MCF 10A (cell line): ENCODE data around the gene HNRNPH2. TPM values are rescaled to one million over a fixed set of nuclear protein-coding genes. Genes with fewer than 3 reads are reported as not detected.
A peak's percentile ranks its signal among the peaks of the same experiment; 100 is the strongest.

Source experiments
- BruUV-seq: library from RNA; stranded (reverse); fragments of 400-500 nt; replicated peaks from 2 replicates; lab custom pipeline; 2021; lab: Mats Ljungman, UMichigan
- CTCF ChIA-PET: fragments of 300-600 bp; sonication (Branson Sonifier 250); formaldehyde crosslinking; extraction: SDS; loops from one replicate; lab custom pipeline; 2021; ENCODE audit warnings: antibody characterized with exemption, inconsistent platforms; lab: Yijun Ruan, JAX
- POLR2A ChIA-PET: fragments of 300-600, 350-650 bp; sonication (Branson Sonifier 250); formaldehyde crosslinking; extraction: SDS; loops from one replicate; lab custom pipeline; 2020; ENCODE audit warnings: antibody characterized with exemption, inconsistent platforms; lab: Yijun Ruan, JAX
- DNase-seq: peaks from one replicate; pipeline ENCODE4 v3.0.0-alpha.2; 2018; ENCODE audit not compliant: unreplicated experiment
- H3K27ac Mint-ChIP-seq: one replicate; pipeline ENCODE4 v1.8.0; 2022; ENCODE audit warnings: mild to moderate bottlenecking, low read depth, mixed read lengths; ENCODE audit not compliant: unreplicated experiment
- H3K27me3 Mint-ChIP-seq: one replicate; pipeline ENCODE4 v1.8.0; 2022; ENCODE audit warnings: mixed read lengths; ENCODE audit not compliant: insufficient read depth, unreplicated experiment
- H3K36me3 Mint-ChIP-seq: one replicate; pipeline ENCODE4 v1.8.0; 2022; ENCODE audit warnings: mild to moderate bottlenecking, moderate library complexity, mixed read lengths; ENCODE audit not compliant: insufficient read depth, unreplicated experiment
- H3K4me1 Mint-ChIP-seq: one replicate; pipeline ENCODE4 v1.8.0; 2022; ENCODE audit warnings: mixed read lengths; ENCODE audit not compliant: insufficient read depth, unreplicated experiment
- H3K4me3 Mint-ChIP-seq: one replicate; pipeline ENCODE4 v1.8.0; 2022; ENCODE audit warnings: mild to moderate bottlenecking, moderate library complexity, mixed read lengths; ENCODE audit not compliant: unreplicated experiment
- H3K9me3 Mint-ChIP-seq: one replicate; pipeline ENCODE4 v1.8.0; 2022; ENCODE audit warnings: mixed read lengths; ENCODE audit not compliant: unreplicated experiment
- intact Hi-C: fragments of 100-400 bp; cut with micrococcal nuclease; formaldehyde crosslinking; loops from 2 replicates; pipeline ENCODE4 v1.14.1; 2022
- total RNA-seq: library from RNA; stranded (reverse); gene quantifications from 2 replicates; pipeline ENCODE4 v1.2.3, GENCODE V29; 2022
- TF ChIP-seq, protein P1 (sequence below): fragments of 200-600 bp; IDR thresholded peaks from one replicate; pipeline ENCODE4 v1.8.0; 2022; ENCODE audit warnings: antibody characterized with exemption, mild to moderate bottlenecking; ENCODE audit not compliant: unreplicated experiment

Gene HNRNPH2
- total RNA-seq, 1 experiment from 2014 or later = 35.5 TPM

DNA sequence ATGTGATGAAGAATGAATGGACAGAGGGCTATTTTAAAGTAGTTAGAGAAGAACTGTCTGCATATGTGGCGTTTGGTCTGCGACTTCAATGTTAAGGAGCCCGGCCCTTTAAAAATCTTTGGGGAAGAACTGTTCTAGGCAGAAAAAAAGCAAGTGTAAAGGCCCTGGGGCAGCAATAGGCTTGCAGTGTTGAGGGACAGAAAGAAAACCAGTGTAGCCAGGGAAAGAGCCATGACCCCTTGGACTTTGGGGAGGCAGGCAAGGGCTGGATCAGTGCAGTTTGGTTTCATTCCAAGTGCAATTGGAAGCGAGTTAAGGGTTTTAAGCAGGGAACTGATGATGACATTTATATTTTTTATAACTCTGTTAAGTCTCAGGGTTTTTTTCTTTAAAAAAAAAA, 8.2 kb upstream of the HNRNPH2 start:
- H3K4me1 Mint-ChIP-seq = no peaks in the 10 kb centered on the region
- H3K9me3 Mint-ChIP-seq = no peaks in the 10 kb centered on the region
- BruUV-seq = no TSS peak
- ChIA-PET POLR2A (interaction anchor here (0.7 kb wide), 1 partner anchor 9 kb away, joined by 3 read pairs; the partner anchor contains the start of gene RPL36A), CTCF (interaction anchor here (1.2 kb wide), 1 partner anchor 9 kb away, joined by 5 read pairs; the partner anchor contains the start of gene RPL36A)
- intact Hi-C loops = no loop called here
- TF ChIP-seq, protein P1, sequence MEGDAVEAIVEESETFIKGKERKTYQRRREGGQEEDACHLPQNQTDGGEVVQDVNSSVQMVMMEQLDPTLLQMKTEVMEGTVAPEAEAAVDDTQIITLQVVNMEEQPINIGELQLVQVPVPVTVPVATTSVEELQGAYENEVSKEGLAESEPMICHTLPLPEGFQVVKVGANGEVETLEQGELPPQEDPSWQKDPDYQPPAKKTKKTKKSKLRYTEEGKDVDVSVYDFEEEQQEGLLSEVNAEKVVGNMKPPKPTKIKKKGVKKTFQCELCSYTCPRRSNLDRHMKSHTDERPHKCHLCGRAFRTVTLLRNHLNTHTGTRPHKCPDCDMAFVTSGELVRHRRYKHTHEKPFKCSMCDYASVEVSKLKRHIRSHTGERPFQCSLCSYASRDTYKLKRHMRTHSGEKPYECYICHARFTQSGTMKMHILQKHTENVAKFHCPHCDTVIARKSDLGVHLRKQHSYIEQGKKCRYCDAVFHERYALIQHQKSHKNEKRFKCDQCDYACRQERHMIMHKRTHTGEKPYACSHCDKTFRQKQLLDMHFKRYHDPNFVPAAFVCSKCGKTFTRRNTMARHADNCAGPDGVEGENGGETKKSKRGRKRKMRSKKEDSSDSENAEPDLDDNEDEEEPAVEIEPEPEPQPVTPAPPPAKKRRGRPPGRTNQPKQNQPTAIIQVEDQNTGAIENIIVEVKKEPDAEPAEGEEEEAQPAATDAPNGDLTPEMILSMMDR = no peak
- peaks cover 23% of the 10 kb centered on the region for H3K27me3 Mint-ChIP-seq
- no peak for DNase-seq
- H3K27ac Mint-ChIP-seq = no peak overlapping the region
- peaks cover 38% of the 10 kb centered on the region for H3K36me3 Mint-ChIP-seq
- no peak overlapping the region for H3K4me3 Mint-ChIP-seq

DNA sequence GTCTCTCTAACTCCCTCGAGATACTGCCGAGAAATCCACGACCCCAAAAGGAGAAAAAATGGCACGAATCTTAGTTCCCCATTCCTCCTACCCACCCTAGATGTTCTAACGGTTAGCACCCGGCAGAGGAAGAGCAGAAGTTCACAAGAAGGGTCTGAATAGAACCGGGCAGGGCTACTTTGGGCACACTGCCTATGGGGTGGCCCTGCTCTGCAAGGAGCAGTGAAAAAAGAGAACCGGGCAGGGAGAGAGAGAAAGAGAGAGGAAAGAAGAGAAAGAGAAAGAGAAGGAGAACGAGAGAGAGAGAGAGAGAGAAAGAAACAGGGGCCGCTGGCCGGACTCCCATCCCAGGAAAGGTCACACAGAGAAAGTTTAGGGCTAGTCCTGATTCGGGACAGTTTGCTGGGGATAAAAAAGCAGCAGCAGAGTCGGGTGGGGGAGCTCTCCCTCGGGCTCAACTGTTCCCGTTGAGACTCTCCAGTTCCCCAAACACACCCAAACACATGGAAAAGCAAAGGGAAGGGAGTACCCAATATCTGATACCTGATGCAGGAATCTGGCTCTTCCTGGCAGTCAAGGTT, 765 bp upstream of the HNRNPH2 start:
- CTCF ChIA-PET = interaction anchor here (0.7 kb wide), 1 partner anchor 773 kb away, joined by 3 read pairs; no protein-coding TSS in a partner anchor
- H3K4me1 Mint-ChIP-seq = peaks cover 6% of the 10 kb centered on the region
- peaks cover 20% of the 10 kb centered on the region for H3K27me3 Mint-ChIP-seq
- POLR2A ChIA-PET = interaction anchor here (0.7 to 3.1 kb wide), 5 partner anchors 10 to 18 kb away, joined by 3 to 18 read pairs (median 5); partner anchors contain the start of gene RPL36A
- TF ChIP-seq, protein P1 = no peak
- DNase-seq = no peak
- no TSS peak for BruUV-seq
- intact Hi-C loops = no loop called here
- H3K36me3 Mint-ChIP-seq = peaks cover 27% of the 10 kb centered on the region
- peak overlapping the region; percentile 91 for H3K27ac Mint-ChIP-seq
- H3K9me3 Mint-ChIP-seq = no peaks in the 10 kb centered on the region
- peak overlapping the region; percentile 81 for H3K4me3 Mint-ChIP-seq

DNA sequence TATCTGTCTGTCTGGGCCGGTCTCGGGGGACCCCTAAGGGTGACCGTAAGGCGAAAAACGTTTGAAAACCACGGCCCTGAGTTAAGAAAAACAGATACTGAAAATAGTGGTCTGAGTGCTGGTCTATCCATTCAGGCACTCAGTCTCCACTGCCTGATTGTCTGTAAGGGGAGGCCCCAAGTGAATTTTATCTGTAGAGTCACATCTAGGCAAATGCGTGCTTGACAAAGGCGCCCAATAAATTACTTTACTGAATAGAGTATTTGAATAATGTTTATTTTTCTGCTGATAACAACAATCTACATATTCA, 465 bp downstream of the HNRNPH2 start:
- TF ChIP-seq, protein P1 = no peak
- CTCF ChIA-PET = interaction anchor here (0.6 kb wide), 3 partner anchors 12 to 551 kb away, joined by 3 to 5 read pairs (median 4); no protein-coding TSS in a partner anchor
- Mint-ChIP-seq H3K9me3 (no peaks in the 10 kb centered on the region), H3K4me1 (peaks cover 6% of the 10 kb centered on the region), H3K36me3 (peaks cover 37% of the 10 kb centered on the region), H3K4me3 (peak overlapping the region; percentile 81), H3K27ac (peak overlapping the region; percentile 91), H3K27me3 (peaks cover 29% of the 10 kb centered on the region)
- TSS peak; percentile 71 for BruUV-seq
- no peak for DNase-seq
- intact Hi-C loops = no loop called here
- POLR2A ChIA-PET = interaction anchor here (1.0 kb wide), 1 partner anchor 17 kb away, joined by 3 read pairs; no protein-coding TSS in a partner anchor

DNA sequence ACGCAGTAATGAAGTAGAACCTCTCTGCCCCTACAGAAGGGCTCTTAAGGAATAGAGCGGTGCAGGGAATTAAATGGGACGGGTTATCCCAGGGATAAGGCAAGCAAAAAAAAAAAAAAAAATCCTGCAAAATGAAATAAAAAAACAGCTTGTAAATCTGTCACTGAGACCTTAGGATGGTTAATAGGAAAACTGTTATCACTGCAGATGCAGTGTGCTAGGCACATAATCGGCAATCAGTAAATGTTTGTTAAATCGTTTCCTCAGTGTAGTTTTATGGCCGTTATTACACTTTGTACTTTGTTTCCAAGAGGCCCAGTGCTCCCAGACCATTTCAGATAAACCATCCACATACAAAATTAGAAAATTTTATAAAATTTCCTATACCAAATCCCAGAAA, 1.0 kb downstream of the HNRNPH2 start:
- intact Hi-C loops = no loop called here

More for the DNA sequence above, 1.0 kb downstream of the HNRNPH2 start:
- H3K27me3 Mint-ChIP-seq = peaks cover 29% of the 10 kb centered on the region
- H3K36me3 Mint-ChIP-seq = peaks cover 37% of the 10 kb centered on the region
- no TSS peak for BruUV-seq
- peak overlapping the region; percentile 81 for H3K4me3 Mint-ChIP-seq
- ChIA-PET CTCF (interaction anchor here (0.6 kb wide), 3 partner anchors 12 to 550 kb away, joined by 3 to 5 read pairs (median 4); no protein-coding TSS in a partner anchor), POLR2A (interaction anchor here (1.0 kb wide), 1 partner anchor 18 kb away, joined by 3 read pairs; no protein-coding TSS in a partner anchor)
- H3K27ac Mint-ChIP-seq = peak overlapping the region; percentile 91
- TF ChIP-seq, protein P1 = no peak
- no peak for DNase-seq
- H3K4me1 Mint-ChIP-seq = peaks cover 6% of the 10 kb centered on the region
- H3K9me3 Mint-ChIP-seq = no peaks in the 10 kb centered on the region
